Measurements from ENCODE around the gene PLEKHA8.

GRCh38 chr7:30144657-30145306 is 116.6 kb downstream of the PLEKHA8 start:
- TF ChIP-seq CTCF (IDR thresholded peaks at IDR 0.05), result no peak
- TF ChIP-seq POLR2A (IDR thresholded peaks at IDR 0.05), result no peak

Measured in right lobe of liver (tissue), 4 donors.